ENCODE measurements around the gene CARS2. TPM values are rescaled to one million over a fixed set of nuclear protein-coding genes. Genes with fewer than 3 reads are reported as not detected.

CARS2 gene
- polyA plus RNA-seq, 1 donor (not counting 4 experiments of a cell fraction or from before 2014, with no cell fraction given) = 90.0 TPM

DNA sequence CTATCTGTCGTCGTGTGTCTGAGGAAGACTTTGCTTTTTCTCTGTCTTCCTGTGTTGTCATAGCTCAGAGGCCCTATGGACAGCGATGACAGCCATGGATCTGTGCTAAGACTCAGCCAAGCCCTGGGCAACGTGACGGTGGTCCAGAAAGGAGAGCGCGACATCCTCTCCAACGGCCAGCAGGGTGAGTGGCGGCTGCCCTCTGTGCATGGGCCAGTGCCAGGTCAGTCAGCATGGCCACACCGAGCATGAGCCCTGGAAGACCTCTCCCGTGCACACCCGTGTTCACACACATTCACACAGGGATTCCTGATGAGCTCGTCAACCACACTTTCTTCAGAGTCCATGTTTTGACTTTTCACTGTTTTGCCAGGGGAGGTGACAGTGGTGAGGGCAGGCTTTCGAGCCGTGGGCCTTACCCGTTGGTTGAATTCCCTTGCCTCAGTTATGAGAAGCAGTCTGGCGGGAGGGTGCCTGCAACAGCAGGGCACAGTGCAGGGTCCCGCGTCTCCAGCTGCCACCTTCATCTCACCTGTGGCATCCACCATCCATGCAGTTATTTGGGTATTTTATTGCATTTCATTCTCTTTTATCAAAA is 70.4 kb downstream of the CARS2 start:
- H3K4me1 ChIP-seq (ENCODE audit: control insufficient read depth, extremely low read depth, insufficient read depth, low read length) = no peaks in the 10 kb centered on the region
- no peak overlapping the region for H3K4me2 ChIP-seq (ENCODE audit: control insufficient read depth, extremely low read depth, insufficient read depth, low read depth, low read length)
- no peaks in the 10 kb centered on the region for H3K9me3 ChIP-seq (ENCODE audit: control insufficient read depth, low read depth, low read length)
- no peak overlapping the region for H3K4me3 ChIP-seq (ENCODE audit: control insufficient read depth in 2 of 3, extremely low read depth in 1 of 3, insufficient read depth in 2 of 3, low read depth in 1 of 3, low read length in 3 of 3)
- dilution Hi-C loops (cut with MboI; ENCODE audit: extremely low pct_ligation_motif_present, low sequenced_read_pairs) = no loop called here
- no peak for FAIRE-seq
- DNase-seq (ENCODE audit: low read depth, low spot score) = no peak
- no peaks in the 10 kb centered on the region for H4K20me1 ChIP-seq (ENCODE audit: control insufficient read depth, extremely low read depth, insufficient read depth, low read length)
- no peak overlapping the region for H3K27ac ChIP-seq (ENCODE audit: control insufficient read depth, insufficient read depth, low read length)
- no peaks in the 10 kb centered on the region for H3K27me3 ChIP-seq (ENCODE audit: control insufficient read depth, extremely low read depth, insufficient read depth, low read length)
- H3K9ac ChIP-seq (ENCODE audit: control insufficient read depth, extremely low read depth, insufficient read depth, low read length) = no peak overlapping the region
- no peak overlapping the region for H2AFZ ChIP-seq (ENCODE audit: control insufficient read depth, low read length)
- H3K9me1 ChIP-seq (ENCODE audit: control insufficient read depth, extremely low read depth, insufficient read depth, low read length) = peaks cover 2% of the 10 kb centered on the region
- peaks cover 24% of the 10 kb centered on the region for H3K79me2 ChIP-seq (ENCODE audit: control insufficient read depth, insufficient read depth, low read length)
- peaks cover 29 to 55% of the 10 kb centered on the region in 2 experiments for H3K36me3 ChIP-seq (ENCODE audit: control insufficient read depth in 2 of 2, extremely low read depth in 1 of 2, insufficient read depth in 2 of 2, low read length in 2 of 2)
- TF ChIP-seq EZH2 (IDR thresholded peaks at IDR 0.05; ENCODE audit: low read length) = no peak
- TF ChIP-seq, protein P1, sequence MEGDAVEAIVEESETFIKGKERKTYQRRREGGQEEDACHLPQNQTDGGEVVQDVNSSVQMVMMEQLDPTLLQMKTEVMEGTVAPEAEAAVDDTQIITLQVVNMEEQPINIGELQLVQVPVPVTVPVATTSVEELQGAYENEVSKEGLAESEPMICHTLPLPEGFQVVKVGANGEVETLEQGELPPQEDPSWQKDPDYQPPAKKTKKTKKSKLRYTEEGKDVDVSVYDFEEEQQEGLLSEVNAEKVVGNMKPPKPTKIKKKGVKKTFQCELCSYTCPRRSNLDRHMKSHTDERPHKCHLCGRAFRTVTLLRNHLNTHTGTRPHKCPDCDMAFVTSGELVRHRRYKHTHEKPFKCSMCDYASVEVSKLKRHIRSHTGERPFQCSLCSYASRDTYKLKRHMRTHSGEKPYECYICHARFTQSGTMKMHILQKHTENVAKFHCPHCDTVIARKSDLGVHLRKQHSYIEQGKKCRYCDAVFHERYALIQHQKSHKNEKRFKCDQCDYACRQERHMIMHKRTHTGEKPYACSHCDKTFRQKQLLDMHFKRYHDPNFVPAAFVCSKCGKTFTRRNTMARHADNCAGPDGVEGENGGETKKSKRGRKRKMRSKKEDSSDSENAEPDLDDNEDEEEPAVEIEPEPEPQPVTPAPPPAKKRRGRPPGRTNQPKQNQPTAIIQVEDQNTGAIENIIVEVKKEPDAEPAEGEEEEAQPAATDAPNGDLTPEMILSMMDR (optimal IDR thresholded peaks at IDR 0.05 in 1 of 3, IDR thresholded peaks at IDR 0.05 in 1 of 3, conservative IDR thresholded peaks at IDR 0.05 in 1 of 3; ENCODE audit: extremely low read depth in 1 of 3, insufficient read depth in 2 of 3, low read length in 3 of 3) = no peak

GRCh38 chr13:110634558-110634957 is 71.4 kb downstream of the CARS2 start:
- Histone ChIP-seq H3K9ac (ENCODE audit: control insufficient read depth, extremely low read depth, insufficient read depth, low read length) (no peak overlapping the region), H4K20me1 (ENCODE audit: control insufficient read depth, extremely low read depth, insufficient read depth, low read length) (no peaks in the 10 kb centered on the region), H3K27ac (ENCODE audit: control insufficient read depth, insufficient read depth, low read length) (no peak overlapping the region), H3K9me3 (ENCODE audit: control insufficient read depth, low read depth, low read length) (no peaks in the 10 kb centered on the region), H3K9me1 (ENCODE audit: control insufficient read depth, extremely low read depth, insufficient read depth, low read length) (peaks cover 2% of the 10 kb centered on the region), H3K4me3 (ENCODE audit: control insufficient read depth in 2 of 3, extremely low read depth in 1 of 3, insufficient read depth in 2 of 3, low read depth in 1 of 3, low read length in 3 of 3) (no peak overlapping the region), H3K27me3 (ENCODE audit: control insufficient read depth, extremely low read depth, insufficient read depth, low read length) (no peaks in the 10 kb centered on the region), H3K4me1 (ENCODE audit: control insufficient read depth, extremely low read depth, insufficient read depth, low read length) (no peaks in the 10 kb centered on the region), H2AFZ (ENCODE audit: control insufficient read depth, low read length) (no peak overlapping the region), H3K4me2 (ENCODE audit: control insufficient read depth, extremely low read depth, insufficient read depth, low read depth, low read length) (no peak overlapping the region), H3K79me2 (ENCODE audit: control insufficient read depth, insufficient read depth, low read length) (peaks cover 33% of the 10 kb centered on the region), H3K36me3 (ENCODE audit: control insufficient read depth in 2 of 2, extremely low read depth in 1 of 2, insufficient read depth in 2 of 2, low read length in 2 of 2) (peaks cover 29 to 51% of the 10 kb centered on the region in 2 experiments)
- dilution Hi-C loops (cut with MboI; ENCODE audit: extremely low pct_ligation_motif_present, low sequenced_read_pairs) = no loop called here
- TF ChIP-seq, protein P1 (optimal IDR thresholded peaks at IDR 0.05 in 1 of 3, IDR thresholded peaks at IDR 0.05 in 1 of 3, conservative IDR thresholded peaks at IDR 0.05 in 1 of 3; ENCODE audit: extremely low read depth in 1 of 3, insufficient read depth in 2 of 3, low read length in 3 of 3) = no peak
- TF ChIP-seq EZH2 (IDR thresholded peaks at IDR 0.05; ENCODE audit: low read length) = no peak
- no peak for DNase-seq (ENCODE audit: low read depth, low spot score)
- no peak for FAIRE-seq
